Panc1 (cell line): Measurements from ENCODE around the gene KRT25. TPM values are rescaled to one million over a fixed set of nuclear protein-coding genes. Genes with fewer than 3 reads are reported as not detected.

Source experiments
- ATAC-seq: fragments of 200-7000 bp; cut with Tn5 transposase; 2 replicates; pipeline ENCODE4 v1.9.1; 2020; ENCODE audit warnings: mild to moderate bottlenecking, moderate library complexity
- BruUV-seq: library from RNA; stranded (reverse); fragments of 400-500 nt; replicated peaks from 2 replicates; lab custom pipeline; 2021; lab: Mats Ljungman, UMichigan
- CTCF ChIA-PET: fragments of 300-600 bp; sonication (Branson Sonifier 250); formaldehyde crosslinking; loops from one replicate; lab custom pipeline; 2022; ENCODE audit warnings: antibody characterized with exemption; lab: Charles Lee
- POLR2A ChIA-PET: fragments of 300-600 bp; sonication (Branson Sonifier 250); formaldehyde crosslinking; loops from one replicate; lab custom pipeline; 2022; ENCODE audit warnings: antibody characterized with exemption; lab: Charles Lee
- DNase-seq: peaks from one replicate; pipeline ENCODE4 v3.0.0-alpha.2; 2010; ENCODE audit warnings: low read depth, low spot score
- H3K27ac ChIP-seq: 2 replicates; pipeline ENCODE4 v1.5.1; 2011; ENCODE audit warnings: mild to moderate bottlenecking, low read length, inconsistent platforms
- H3K27me3 ChIP-seq: fragments of 200-500 bp; sonication (Bioruptor generic); 2 replicates; pipeline ENCODE4 v1.6.0; 2014; ENCODE audit warnings: low read length, inconsistent platforms; ENCODE audit not compliant: control insufficient read depth, insufficient read depth
- H3K36me3 ChIP-seq: fragments of 200-500 bp; sonication (Bioruptor generic); 2 replicates; pipeline ENCODE4 v1.5.1; 2014; ENCODE audit warnings: inconsistent platforms, mild to moderate bottlenecking, low read length, moderate library complexity; ENCODE audit not compliant: control insufficient read depth, insufficient read depth
- H3K4me1 ChIP-seq: 2 replicates; pipeline ENCODE4 v1.5.1; 2011; ENCODE audit warnings: inconsistent platforms, mild to moderate bottlenecking, low read length, moderate library complexity; ENCODE audit not compliant: control insufficient read depth, insufficient read depth
- H3K4me3 ChIP-seq, 2 experiments: 2 replicates each; pipeline ENCODE4 v1.5.1; 2011 to 2012; ENCODE audit warnings: low read depth in 2 of 2, low read length in 2 of 2, mild to moderate bottlenecking in 2 of 2, inconsistent platforms in 1 of 2, moderate library complexity in 1 of 2
- H3K9me3 ChIP-seq: fragments of 200-500 bp; sonication (Bioruptor generic); 2 replicates; pipeline ENCODE4 v1.5.1; 2014; ENCODE audit warnings: low read depth, mild to moderate bottlenecking, inconsistent platforms, low read length, moderate library complexity; ENCODE audit not compliant: control insufficient read depth, insufficient read depth
- POLR2AphosphoS5 ChIP-seq: IDR thresholded peaks from 2 replicates; pipeline ENCODE4 v1.6.1; 2012; ENCODE audit warnings: mild to moderate bottlenecking, low read depth, low read length, moderate library complexity
- SIN3A ChIP-seq: IDR thresholded peaks from 2 replicates; pipeline ENCODE4 v1.6.1; 2012; ENCODE audit warnings: low read depth, mild to moderate bottlenecking, low read length, moderate library complexity, borderline replicate concordance; ENCODE audit not compliant: insufficient read depth
- TCF7L2 ChIP-seq: IDR thresholded peaks from 2 replicates; pipeline ENCODE4 v1.6.1; 2011; ENCODE audit warnings: mild to moderate bottlenecking, low read depth, low read length, inconsistent platforms
- in situ Hi-C: cut with HindIII; loops from 2 replicates; pipeline ENCODE4 v1.10.0; 2016; ENCODE audit warnings: low sequenced_read_pairs, low pct_unique_long_range_greater_than_20kb
- intact Hi-C: fragments of 100-400 bp; cut with micrococcal nuclease; formaldehyde crosslinking; loops from one replicate; pipeline ENCODE4 v1.10.0; 2022; ENCODE audit not compliant: unreplicated experiment
- total RNA-seq: library from RNA; stranded (reverse); gene quantifications from one replicate; pipeline ENCODE4 v1.2.1, GENCODE V29; 2021; ENCODE audit not compliant: unreplicated experiment
- TF ChIP-seq, protein P1 (sequence below): fragments of 450-650 bp; IDR thresholded peaks from 2 replicates; pipeline ENCODE4 v1.5.1; 2017; ENCODE audit warnings: mild to moderate bottlenecking
- TF ChIP-seq, protein P2 (sequence below), 2 experiments: IDR thresholded peaks; 2 replicates each; pipeline ENCODE4 v1.6.1; 2011 to 2012; ENCODE audit warnings: low read depth in 2 of 2, control low read depth in 1 of 2, low read length in 1 of 2, mild to moderate bottlenecking in 1 of 2, moderate library complexity in 1 of 2; ENCODE audit not compliant: insufficient read depth in 1 of 2

Gene KRT25
- total RNA-seq, 1 experiment from 2014 or later: not detected

DNA sequence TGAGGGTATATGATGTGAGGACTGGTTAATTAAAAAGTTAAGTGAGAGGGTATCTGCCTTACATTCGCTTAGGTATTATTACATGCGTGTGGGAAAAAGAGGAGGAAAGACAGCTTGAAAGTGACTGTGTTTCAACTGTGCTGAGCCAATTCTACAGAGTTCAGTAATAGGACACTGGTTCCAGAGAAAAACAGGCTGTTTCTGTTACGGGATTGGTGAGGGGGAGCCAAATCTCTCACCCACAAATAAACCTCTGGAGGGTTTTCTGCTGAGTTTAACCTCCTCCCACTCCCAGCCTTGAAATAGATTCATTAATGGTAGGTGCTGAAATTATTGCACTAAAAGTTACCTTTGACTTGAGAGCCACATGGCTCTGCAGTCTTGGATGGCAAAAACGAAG is 20.8 kb upstream of the KRT25 start:
- in situ Hi-C loops: no loop called here
- CTCF ChIA-PET: interaction anchor here (0.5 kb wide), 1 partner anchor 86 kb away, joined by 4 read pairs; no protein-coding TSS in a partner anchor
- Histone ChIP-seq H3K4me3 (no peak overlapping the region), H3K27ac (no peak overlapping the region), H3K4me1 (no peaks in the 10 kb centered on the region), H3K9me3 (no peaks in the 10 kb centered on the region), H3K27me3 (peaks cover 28% of the 10 kb centered on the region), H3K36me3 (no peaks in the 10 kb centered on the region)
- intact Hi-C loops: no loop called here
- TF ChIP-seq SIN3A: no peak
- TF ChIP-seq, protein P1, sequence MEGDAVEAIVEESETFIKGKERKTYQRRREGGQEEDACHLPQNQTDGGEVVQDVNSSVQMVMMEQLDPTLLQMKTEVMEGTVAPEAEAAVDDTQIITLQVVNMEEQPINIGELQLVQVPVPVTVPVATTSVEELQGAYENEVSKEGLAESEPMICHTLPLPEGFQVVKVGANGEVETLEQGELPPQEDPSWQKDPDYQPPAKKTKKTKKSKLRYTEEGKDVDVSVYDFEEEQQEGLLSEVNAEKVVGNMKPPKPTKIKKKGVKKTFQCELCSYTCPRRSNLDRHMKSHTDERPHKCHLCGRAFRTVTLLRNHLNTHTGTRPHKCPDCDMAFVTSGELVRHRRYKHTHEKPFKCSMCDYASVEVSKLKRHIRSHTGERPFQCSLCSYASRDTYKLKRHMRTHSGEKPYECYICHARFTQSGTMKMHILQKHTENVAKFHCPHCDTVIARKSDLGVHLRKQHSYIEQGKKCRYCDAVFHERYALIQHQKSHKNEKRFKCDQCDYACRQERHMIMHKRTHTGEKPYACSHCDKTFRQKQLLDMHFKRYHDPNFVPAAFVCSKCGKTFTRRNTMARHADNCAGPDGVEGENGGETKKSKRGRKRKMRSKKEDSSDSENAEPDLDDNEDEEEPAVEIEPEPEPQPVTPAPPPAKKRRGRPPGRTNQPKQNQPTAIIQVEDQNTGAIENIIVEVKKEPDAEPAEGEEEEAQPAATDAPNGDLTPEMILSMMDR: no peak
- TF ChIP-seq TCF7L2: no peak
- TF ChIP-seq POLR2AphosphoS5: no peak
- TF ChIP-seq, protein P2, sequence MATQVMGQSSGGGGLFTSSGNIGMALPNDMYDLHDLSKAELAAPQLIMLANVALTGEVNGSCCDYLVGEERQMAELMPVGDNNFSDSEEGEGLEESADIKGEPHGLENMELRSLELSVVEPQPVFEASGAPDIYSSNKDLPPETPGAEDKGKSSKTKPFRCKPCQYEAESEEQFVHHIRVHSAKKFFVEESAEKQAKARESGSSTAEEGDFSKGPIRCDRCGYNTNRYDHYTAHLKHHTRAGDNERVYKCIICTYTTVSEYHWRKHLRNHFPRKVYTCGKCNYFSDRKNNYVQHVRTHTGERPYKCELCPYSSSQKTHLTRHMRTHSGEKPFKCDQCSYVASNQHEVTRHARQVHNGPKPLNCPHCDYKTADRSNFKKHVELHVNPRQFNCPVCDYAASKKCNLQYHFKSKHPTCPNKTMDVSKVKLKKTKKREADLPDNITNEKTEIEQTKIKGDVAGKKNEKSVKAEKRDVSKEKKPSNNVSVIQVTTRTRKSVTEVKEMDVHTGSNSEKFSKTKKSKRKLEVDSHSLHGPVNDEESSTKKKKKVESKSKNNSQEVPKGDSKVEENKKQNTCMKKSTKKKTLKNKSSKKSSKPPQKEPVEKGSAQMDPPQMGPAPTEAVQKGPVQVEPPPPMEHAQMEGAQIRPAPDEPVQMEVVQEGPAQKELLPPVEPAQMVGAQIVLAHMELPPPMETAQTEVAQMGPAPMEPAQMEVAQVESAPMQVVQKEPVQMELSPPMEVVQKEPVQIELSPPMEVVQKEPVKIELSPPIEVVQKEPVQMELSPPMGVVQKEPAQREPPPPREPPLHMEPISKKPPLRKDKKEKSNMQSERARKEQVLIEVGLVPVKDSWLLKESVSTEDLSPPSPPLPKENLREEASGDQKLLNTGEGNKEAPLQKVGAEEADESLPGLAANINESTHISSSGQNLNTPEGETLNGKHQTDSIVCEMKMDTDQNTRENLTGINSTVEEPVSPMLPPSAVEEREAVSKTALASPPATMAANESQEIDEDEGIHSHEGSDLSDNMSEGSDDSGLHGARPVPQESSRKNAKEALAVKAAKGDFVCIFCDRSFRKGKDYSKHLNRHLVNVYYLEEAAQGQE (IDR thresholded peaks at IDR 0.05; ENCODE audit: insufficient read depth in 1 of 2, low read depth in 2 of 2, low read length in 1 of 2): no peak
- no TSS peak for BruUV-seq
- POLR2A ChIA-PET: no interaction called here
- no peak for DNase-seq
- no peak for ATAC-seq

GRCh38 chr17:40772101-40772500 is 17.0 kb upstream of the KRT25 start, which contains the start of gene KRT26:
TSS of gene KRT26 (minus strand) at chr17:40772201. CDS start at chr17:40772113, 88 bp downstream.
- no peak for ATAC-seq
- no peaks in the 10 kb centered on the region for H3K9me3 ChIP-seq
- intact Hi-C loops (no loop called here), in situ Hi-C loops (no loop called here)
- BruUV-seq: no TSS peak
- ChIA-PET POLR2A (no interaction called here), CTCF (no interaction called here)
- H3K36me3 ChIP-seq: no peaks in the 10 kb centered on the region
- no peak within 1 kb of the TSS for H3K4me3 ChIP-seq
- DNase-seq: no peak
- peaks cover 25% of the 10 kb centered on the region for H3K27me3 ChIP-seq
- H3K4me1 ChIP-seq: no peaks in the 10 kb centered on the region
- TF ChIP-seq, protein P1: no peak
- TF ChIP-seq SIN3A: no peak
- TF ChIP-seq, protein P2 (IDR thresholded peaks at IDR 0.05; ENCODE audit: insufficient read depth in 1 of 2, low read depth in 2 of 2, low read length in 1 of 2): no peak
- TF ChIP-seq POLR2AphosphoS5: no peak
- TF ChIP-seq TCF7L2: no peak
- H3K27ac ChIP-seq: no peak within 1 kb of the TSS
